SK-N-SH (cell line): ENCODE results near the gene EN2. TPM values are rescaled to one million over a fixed set of nuclear protein-coding genes. Genes with fewer than 3 reads are reported as not detected.

ENCODE experiments used
- CTCF ChIA-PET: fragments of 300-600, 350-600 bp; formaldehyde crosslinking; extraction: SDS; loops from one replicate; lab custom pipeline; 2021; lab: Yijun Ruan, JAX
- POLR2A ChIA-PET: fragments of 350-600 bp; sonication (Branson Sonifier 250); formaldehyde crosslinking; extraction: SDS; loops from one replicate; lab custom pipeline; 2020; ENCODE audit warnings: antibody characterized with exemption, inconsistent platforms; lab: Yijun Ruan, JAX
- DNase-seq: peaks from one replicate; pipeline ENCODE4 v3.0.0; 2012
- H2AFZ ChIP-seq: fragments of 200-600 bp; sonication (generic); 2 replicates; pipeline ENCODE4 v1.8.1; 2016; ENCODE audit warnings: antibody characterized with exemption, mild to moderate bottlenecking, low read depth
- H3F3A ChIP-seq: fragments of 200-600 bp; sonication (generic); replicated peaks from 2 replicates; pipeline ENCODE3; 2016; ENCODE audit warnings: antibody characterized with exemption, mild to moderate bottlenecking; ENCODE audit not compliant: insufficient read depth
- H3K27ac ChIP-seq, 2 experiments: fragments of 200-500 bp in 1 of 2; fragments of 200-600 bp in 1 of 2; sonication (Bioruptor generic) in 1 of 2; sonication (generic), shearing (Covaris generic) in 1 of 2; 2 replicates each; pipeline versions ENCODE4 v1.5.1 to v1.6.1; 2014 to 2016; ENCODE audit warnings: low read depth in 2 of 2, inconsistent platforms in 1 of 2, low read length in 1 of 2, mild to moderate bottlenecking in 1 of 2, mixed read lengths in 1 of 2
- H3K27me3 ChIP-seq: fragments of 200-600 bp; sonication (generic), shearing (Covaris generic); 2 replicates; pipeline ENCODE4 v1.6.1; 2016; ENCODE audit warnings: mixed run types; ENCODE audit not compliant: insufficient read depth
- H3K36me3 ChIP-seq, 2 experiments: fragments of 200-500 bp in 1 of 2; fragments of 200-600 bp in 1 of 2; sonication (Bioruptor generic) in 1 of 2; sonication (generic) in 1 of 2; replicated peaks in 1 of 2; 2 replicates each; pipeline versions ENCODE3 to v1.5.1; 2014 to 2016; ENCODE audit warnings: low read length in 1 of 2, mild to moderate bottlenecking in 1 of 2; ENCODE audit not compliant: insufficient read depth in 2 of 2, control insufficient read depth in 1 of 2
- H3K4me1 ChIP-seq, 2 experiments: fragments of 200-500 bp in 1 of 2; fragments of 200-600 bp in 1 of 2; sonication (Bioruptor generic) in 1 of 2; sonication (generic), shearing (Covaris generic) in 1 of 2; 2 replicates each; pipeline versions ENCODE4 v1.5.1 to v1.6.1; 2014 to 2016; ENCODE audit warnings: low read depth in 1 of 2, low read length in 1 of 2, mixed run types in 1 of 2; ENCODE audit not compliant: insufficient read depth in 2 of 2, control insufficient read depth in 1 of 2
- H3K4me2 ChIP-seq: fragments of 200-600 bp; sonication (generic), shearing (Covaris generic); 2 replicates; pipeline ENCODE4 v1.6.1; 2017; ENCODE audit warnings: mixed run types
- H3K4me3 ChIP-seq, 2 experiments: fragments of 200-500 bp in 1 of 2; fragments of 200-600 bp in 1 of 2; sonication (Bioruptor generic) in 1 of 2; sonication (generic), shearing (Covaris generic) in 1 of 2; 2 replicates each; pipeline versions ENCODE4 v1.5.1 to v1.8.1; 2014 to 2016; ENCODE audit warnings: low read depth in 2 of 2, inconsistent platforms in 1 of 2, low read length in 1 of 2, mild to moderate bottlenecking in 1 of 2, mixed read lengths in 1 of 2, moderate library complexity in 1 of 2
- H3K79me2 ChIP-seq: fragments of 200-600 bp; sonication (generic); 2 replicates; pipeline ENCODE4 v1.8.1; 2017; ENCODE audit warnings: mild to moderate bottlenecking; ENCODE audit not compliant: insufficient read depth
- H3K9ac ChIP-seq: fragments of 200-600 bp; sonication (generic); 2 replicates; pipeline ENCODE4 v1.6.1; 2017; ENCODE audit warnings: mixed run types
- H3K9me2 ChIP-seq: fragments of 200-600 bp; sonication (generic); 2 replicates; pipeline ENCODE4 v1.6.1; 2017; ENCODE audit warnings: mixed run types
- H3K9me3 ChIP-seq: fragments of 200-600 bp; sonication (generic); 2 replicates; pipeline ENCODE4 v1.6.1; 2017; ENCODE audit warnings: mixed run types, mild to moderate bottlenecking, moderate library complexity
- H4K20me1 ChIP-seq: fragments of 200-600 bp; sonication (generic); 2 replicates; pipeline ENCODE4 v1.6.1; 2017; ENCODE audit warnings: mild to moderate bottlenecking, mixed run types; ENCODE audit not compliant: insufficient read depth
- CHD2 ChIP-seq: fragments of 150-350 bp; IDR thresholded peaks from 2 replicates; pipeline ENCODE4 v1.6.1; 2018; ENCODE audit warnings: low read length; ENCODE audit not compliant: partially characterized antibody
- ELF1 ChIP-seq: IDR thresholded peaks from 2 replicates; pipeline ENCODE4 v1.4.0; 2012
- EP300 ChIP-seq, 2 experiments: IDR thresholded peaks; 2 replicates each; pipeline versions ENCODE4 v1.4.0 to v1.6.1; 2012; ENCODE audit warnings: borderline replicate concordance in 1 of 2, low read depth in 1 of 2, low read length in 1 of 2
- EZH2phosphoT487 ChIP-seq: fragments of 200-600 bp; sonication (generic); IDR thresholded peaks from 2 replicates; pipeline ENCODE4 v1.6.1; 2017; ENCODE audit warnings: low read depth, mixed run types, mild to moderate bottlenecking, antibody characterized with exemption, moderate library complexity, borderline replicate concordance
- FOSL2 ChIP-seq: IDR thresholded peaks from 2 replicates; pipeline ENCODE4 v1.4.0; 2012; ENCODE audit warnings: low read depth, mild to moderate bottlenecking, moderate library complexity, borderline replicate concordance
- JUND ChIP-seq: IDR thresholded peaks from 2 replicates; pipeline ENCODE4 v1.4.0; 2012
- MXI1 ChIP-seq: IDR thresholded peaks from 2 replicates; pipeline ENCODE4 v1.6.1; 2012; ENCODE audit warnings: mild to moderate bottlenecking, low read depth, low read length, improper control_type of control experiment
- NFIC ChIP-seq: IDR thresholded peaks from 2 replicates; pipeline ENCODE4 v1.4.0; 2012; ENCODE audit warnings: borderline replicate concordance
- NRF1 ChIP-seq: IDR thresholded peaks from 2 replicates; pipeline ENCODE4 v1.6.1; 2012; ENCODE audit warnings: low read depth, mild to moderate bottlenecking, low read length
- POLR2AphosphoS5 ChIP-seq: IDR thresholded peaks from 2 replicates; pipeline ENCODE4 v1.6.1; 2012; ENCODE audit warnings: low read depth, low read length
- RAD21 ChIP-seq: IDR thresholded peaks from 2 replicates; pipeline ENCODE4 v1.6.1; 2012; ENCODE audit warnings: mild to moderate bottlenecking, low read length
- RFX5 ChIP-seq: IDR thresholded peaks from 2 replicates; pipeline ENCODE4 v1.6.1; 2012; ENCODE audit warnings: mild to moderate bottlenecking, improper control_type of control experiment, low read length
- RXRA ChIP-seq: IDR thresholded peaks from 2 replicates; pipeline ENCODE4 v1.4.0; 2012; ENCODE audit warnings: low read depth, mild to moderate bottlenecking, borderline replicate concordance
- SIN3A ChIP-seq: IDR thresholded peaks from 2 replicates; pipeline ENCODE4 v1.6.1; 2012; ENCODE audit warnings: low read depth, mild to moderate bottlenecking, low read length, moderate library complexity, borderline replicate concordance
- SMC3 ChIP-seq: IDR thresholded peaks from 2 replicates; pipeline ENCODE4 v1.6.1; 2012; ENCODE audit warnings: low read depth, low read length, improper control_type of control experiment
- TAF1 ChIP-seq: IDR thresholded peaks from 2 replicates; pipeline ENCODE4 v1.6.1; 2012; ENCODE audit warnings: low read depth, mild to moderate bottlenecking, low read length, moderate library complexity, borderline replicate concordance
- ZBTB33 ChIP-seq: IDR thresholded peaks from 2 replicates; pipeline ENCODE4 v1.4.0; 2012; ENCODE audit warnings: low read depth, borderline replicate concordance
- WGBS: methylation state at CpG from one replicate; pipeline ENCODE4 v1.1.6; 2017; ENCODE audit warnings: low lambda C conversion rate; 5-methylcytosine and 5-hydroxymethylcytosine counted together
- polyA plus RNA-seq, 3 experiments: library from polyadenylated mRNA; depleted of rRNA; stranded (reverse); fragments of >200 nt; gene quantifications; 2 replicates each; pipeline ENCODE4 v1.2.3, GENCODE V29; 2012
- TF ChIP-seq, protein P1 (sequence below): fragments of 150-350 bp; IDR thresholded peaks from 2 replicates; pipeline ENCODE4 v1.6.1; 2016; ENCODE audit warnings: mild to moderate bottlenecking, low read depth, low read length
- TF ChIP-seq, protein P2 (sequence below): IDR thresholded peaks from 2 replicates; pipeline ENCODE4 v1.6.1; 2012; ENCODE audit warnings: mild to moderate bottlenecking, low read depth, low read length, moderate library complexity

Gene EN2
- polyA plus RNA-seq, 1 of the 3 experiments (the other 2 are of a cell fraction): 0.02 TPM

GRCh38 chr7:155420116-155420515 lies 37.8 kb upstream of the EN2 start:
- Histone ChIP-seq H3K9me3 (no peaks in the 10 kb centered on the region), H3K9me2 (no peaks in the 10 kb centered on the region), H3F3A (no peaks in the 10 kb centered on the region), H3K4me3 (no peak overlapping the region), H3K9ac (no peak overlapping the region), H3K27me3 (peaks cover 97% of the 10 kb centered on the region), H3K4me2 (no peak overlapping the region), H3K4me1 (no peaks in the 10 kb centered on the region), H4K20me1 (no peaks in the 10 kb centered on the region), H3K27ac (no peak overlapping the region), H3K36me3 (no peaks in the 10 kb centered on the region), H3K79me2 (no peaks in the 10 kb centered on the region), H2AFZ (no peak overlapping the region)
- TF ChIP-seq POLR2AphosphoS5 (no peak), ZBTB33 (no peak), NRF1 (no peak), MXI1 (no peak), ELF1 (no peak), FOSL2 (no peak), NFIC (no peak), SIN3A (no peak), EP300 (IDR thresholded peaks at IDR 0.05; ENCODE audit: borderline replicate concordance in 1 of 2, low read depth in 1 of 2, low read length in 1 of 2) (no peak), EZH2phosphoT487 (no peak), JUND (no peak), RAD21 (no peak), SMC3 (no peak), RXRA (no peak), RFX5 (no peak), CHD2 (no peak), TAF1 (no peak)
- TF ChIP-seq, protein P1, sequence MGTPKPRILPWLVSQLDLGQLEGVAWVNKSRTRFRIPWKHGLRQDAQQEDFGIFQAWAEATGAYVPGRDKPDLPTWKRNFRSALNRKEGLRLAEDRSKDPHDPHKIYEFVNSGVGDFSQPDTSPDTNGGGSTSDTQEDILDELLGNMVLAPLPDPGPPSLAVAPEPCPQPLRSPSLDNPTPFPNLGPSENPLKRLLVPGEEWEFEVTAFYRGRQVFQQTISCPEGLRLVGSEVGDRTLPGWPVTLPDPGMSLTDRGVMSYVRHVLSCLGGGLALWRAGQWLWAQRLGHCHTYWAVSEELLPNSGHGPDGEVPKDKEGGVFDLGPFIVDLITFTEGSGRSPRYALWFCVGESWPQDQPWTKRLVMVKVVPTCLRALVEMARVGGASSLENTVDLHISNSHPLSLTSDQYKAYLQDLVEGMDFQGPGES: no peak
- TF ChIP-seq, protein P2, sequence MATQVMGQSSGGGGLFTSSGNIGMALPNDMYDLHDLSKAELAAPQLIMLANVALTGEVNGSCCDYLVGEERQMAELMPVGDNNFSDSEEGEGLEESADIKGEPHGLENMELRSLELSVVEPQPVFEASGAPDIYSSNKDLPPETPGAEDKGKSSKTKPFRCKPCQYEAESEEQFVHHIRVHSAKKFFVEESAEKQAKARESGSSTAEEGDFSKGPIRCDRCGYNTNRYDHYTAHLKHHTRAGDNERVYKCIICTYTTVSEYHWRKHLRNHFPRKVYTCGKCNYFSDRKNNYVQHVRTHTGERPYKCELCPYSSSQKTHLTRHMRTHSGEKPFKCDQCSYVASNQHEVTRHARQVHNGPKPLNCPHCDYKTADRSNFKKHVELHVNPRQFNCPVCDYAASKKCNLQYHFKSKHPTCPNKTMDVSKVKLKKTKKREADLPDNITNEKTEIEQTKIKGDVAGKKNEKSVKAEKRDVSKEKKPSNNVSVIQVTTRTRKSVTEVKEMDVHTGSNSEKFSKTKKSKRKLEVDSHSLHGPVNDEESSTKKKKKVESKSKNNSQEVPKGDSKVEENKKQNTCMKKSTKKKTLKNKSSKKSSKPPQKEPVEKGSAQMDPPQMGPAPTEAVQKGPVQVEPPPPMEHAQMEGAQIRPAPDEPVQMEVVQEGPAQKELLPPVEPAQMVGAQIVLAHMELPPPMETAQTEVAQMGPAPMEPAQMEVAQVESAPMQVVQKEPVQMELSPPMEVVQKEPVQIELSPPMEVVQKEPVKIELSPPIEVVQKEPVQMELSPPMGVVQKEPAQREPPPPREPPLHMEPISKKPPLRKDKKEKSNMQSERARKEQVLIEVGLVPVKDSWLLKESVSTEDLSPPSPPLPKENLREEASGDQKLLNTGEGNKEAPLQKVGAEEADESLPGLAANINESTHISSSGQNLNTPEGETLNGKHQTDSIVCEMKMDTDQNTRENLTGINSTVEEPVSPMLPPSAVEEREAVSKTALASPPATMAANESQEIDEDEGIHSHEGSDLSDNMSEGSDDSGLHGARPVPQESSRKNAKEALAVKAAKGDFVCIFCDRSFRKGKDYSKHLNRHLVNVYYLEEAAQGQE: no peak
- CTCF ChIA-PET: interaction anchor here (0.9 to 2.3 kb wide), 3 partner anchors 8 to 40 kb away, joined by 3 to 8 read pairs (median 3); no protein-coding TSS in a partner anchor
- DNase-seq: no peak
- POLR2A ChIA-PET: no interaction called here
- WGBS: 36% methylated on average over 5 of the region's 8 CpGs
